ENCODE data around the gene GLE1. TPM values are rescaled to one million over a fixed set of nuclear protein-coding genes. Genes with fewer than 3 reads are reported as not detected.

The GLE1 gene, protein sequence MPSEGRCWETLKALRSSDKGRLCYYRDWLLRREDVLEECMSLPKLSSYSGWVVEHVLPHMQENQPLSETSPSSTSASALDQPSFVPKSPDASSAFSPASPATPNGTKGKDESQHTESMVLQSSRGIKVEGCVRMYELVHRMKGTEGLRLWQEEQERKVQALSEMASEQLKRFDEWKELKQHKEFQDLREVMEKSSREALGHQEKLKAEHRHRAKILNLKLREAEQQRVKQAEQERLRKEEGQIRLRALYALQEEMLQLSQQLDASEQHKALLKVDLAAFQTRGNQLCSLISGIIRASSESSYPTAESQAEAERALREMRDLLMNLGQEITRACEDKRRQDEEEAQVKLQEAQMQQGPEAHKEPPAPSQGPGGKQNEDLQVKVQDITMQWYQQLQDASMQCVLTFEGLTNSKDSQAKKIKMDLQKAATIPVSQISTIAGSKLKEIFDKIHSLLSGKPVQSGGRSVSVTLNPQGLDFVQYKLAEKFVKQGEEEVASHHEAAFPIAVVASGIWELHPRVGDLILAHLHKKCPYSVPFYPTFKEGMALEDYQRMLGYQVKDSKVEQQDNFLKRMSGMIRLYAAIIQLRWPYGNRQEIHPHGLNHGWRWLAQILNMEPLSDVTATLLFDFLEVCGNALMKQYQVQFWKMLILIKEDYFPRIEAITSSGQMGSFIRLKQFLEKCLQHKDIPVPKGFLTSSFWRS
- total RNA-seq (10 to 100 TPM; 15.5 to 30.5 (median 29.1) TPM), total RNA-seq (25.4 to 107 (median 59.0) reads per million in 29 experiments)
- 29.2 TPM for total RNA-seq (2013)

DNA sequence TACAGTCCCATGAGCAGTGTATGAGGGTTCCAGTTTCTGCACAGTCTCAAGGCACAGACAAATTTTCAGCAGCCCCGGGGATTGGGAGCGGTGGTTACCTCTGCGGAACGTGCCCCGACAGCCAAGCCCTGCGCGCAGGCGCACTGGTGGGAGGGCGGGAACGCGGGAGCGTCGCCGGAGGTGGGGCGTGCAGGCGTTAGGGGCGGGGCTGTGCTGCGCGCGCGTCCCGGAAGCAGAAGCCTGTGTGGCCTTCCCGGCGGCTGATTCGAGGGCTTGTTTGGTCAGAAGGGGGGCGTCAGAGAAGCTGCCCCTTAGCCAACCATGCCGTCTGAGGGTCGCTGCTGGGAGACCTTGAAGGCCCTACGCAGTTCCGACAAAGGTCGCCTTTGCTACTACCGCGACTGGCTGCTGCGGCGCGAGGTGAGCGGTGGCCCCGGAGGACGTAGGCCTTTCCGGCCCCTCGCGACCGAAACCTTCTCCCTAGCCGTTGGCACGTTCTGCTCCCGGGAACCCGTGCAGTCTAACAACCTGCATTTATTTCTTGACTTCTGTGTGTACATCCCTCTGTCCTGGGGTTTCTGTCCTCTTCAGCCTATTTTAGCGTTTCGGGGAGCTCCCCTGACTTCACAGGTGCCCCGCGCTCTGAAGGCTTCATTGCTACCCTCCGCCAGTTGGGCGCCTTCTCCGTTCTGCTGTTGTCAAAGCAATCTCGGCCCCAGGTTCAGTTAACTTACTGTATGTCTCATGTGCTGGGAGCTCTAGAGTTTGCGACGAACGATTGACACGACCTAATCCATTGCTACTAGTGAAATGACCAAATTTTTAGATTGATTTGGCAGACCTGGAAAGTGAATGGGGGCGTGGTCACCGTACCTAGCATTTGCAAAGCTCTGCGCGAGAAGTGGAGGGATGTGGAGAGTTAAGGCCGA is at the start of gene GLE1:
TSS of gene GLE1 (plus strand) at position 235 of the 929 bp plus-strand sequence. CDS start at position 322, 87 bp downstream.
- H3K27me3 Mint-ChIP-seq: no peaks in the 10 kb centered on the region
- peaks cover 9 to 26% of the 10 kb centered on the region in 2 experiments for H3K4me1 ChIP-seq (ENCODE audit: control insufficient read depth in 1 of 2, extremely low read depth in 1 of 2, insufficient read depth in 2 of 2, low read length in 2 of 2)
- POLR2A ChIA-PET: interaction anchor here (0.7 to 1.3 kb wide), 3 partner anchors 46 to 134 kb away, joined by 3 to 7 read pairs (median 3); partner anchors contain the start of gene URM1 (in 1 of the 2)
- CTCF ChIA-PET: interaction anchor here in 1 of 2 donors (0.6 to 1.3 kb wide), 2 partner anchors 48 to 523 kb away, joined by 3 to 6 read pairs; partner anchors contain the start of genes SH3GLB2 and SPTAN1
- H3K27ac ChIP-seq (ENCODE audit: low read length): peak within 1 kb of the TSS; percentile 73
- under 1% methylated on average over 64 of the region's 64 CpGs for WGBS (ENCODE audit: insufficient coverage)
- peak within 1 kb of the TSS; percentile 98 to 99 for H3K27ac Mint-ChIP-seq
- peak within 1 kb of the TSS; percentile 90 to 93 for H3K4me3 ChIP-seq (ENCODE audit: control insufficient read depth in 1 of 2, extremely low read depth in 1 of 2, low read length in 1 of 2)
- no peaks in the 10 kb centered on the region for H3K9me3 Mint-ChIP-seq
- peaks cover 2 to 32% of the 10 kb centered on the region in 2 donors for H3K36me3 ChIP-seq (ENCODE audit: control insufficient read depth in 2 of 2, extremely low read depth in 1 of 2, insufficient read depth in 1 of 2, low read length in 1 of 2)
- DNase-seq: peak; percentile 88 to 99 (median 95)
- peaks cover 23% of the 10 kb centered on the region for H3K36me3 Mint-ChIP-seq
- no peaks in the 10 kb centered on the region for H3K27me3 ChIP-seq (replicated peaks in 1 of 2; ENCODE audit: control insufficient read depth in 2 of 2, extremely low read depth in 1 of 2, insufficient read depth in 2 of 2, low read length in 1 of 2)
- ATAC-seq (replicated peaks in 1 of 4): peak; percentile 94 to 95 (median 94)
- H3K4me1 Mint-ChIP-seq: peaks cover 29 to 33% (median 32%) of the 10 kb centered on the region in 3 donors
- H3K9me3 ChIP-seq: no peaks in the 10 kb centered on the region
- peak within 1 kb of the TSS; percentile 99 to 100 (median 99) for H3K4me3 Mint-ChIP-seq

DNA sequence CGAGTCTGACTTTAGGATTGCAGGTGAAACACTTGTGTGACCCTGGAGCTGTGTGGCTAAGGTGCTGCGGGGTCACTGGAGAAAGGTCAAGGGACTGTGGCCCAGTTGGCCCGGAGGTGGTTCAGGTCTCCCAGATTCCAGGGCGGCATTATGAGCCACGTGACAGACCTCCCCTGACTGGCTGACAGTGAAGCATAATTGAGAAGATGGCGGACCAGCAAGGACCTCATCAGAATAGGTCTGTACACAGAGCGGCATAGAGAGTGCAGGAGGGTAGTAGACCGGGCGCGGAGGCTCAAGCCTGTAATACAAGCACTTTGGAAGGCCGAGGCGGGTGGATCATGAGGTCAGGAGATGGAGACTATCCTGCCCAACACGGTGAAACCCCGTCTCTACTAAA is 49.5 kb upstream of the GLE1 start:
- DNase-seq: no peak
- no peak for ATAC-seq (replicated peaks in 1 of 4)
- CTCF ChIA-PET: interaction anchor here in 1 of 2 donors (1.7 kb wide), 1 partner anchor 95 kb away, joined by 4 read pairs; no protein-coding TSS in a partner anchor
- Mint-ChIP-seq H3K36me3 (peaks cover 7% of the 10 kb centered on the region), H3K9me3 (no peaks in the 10 kb centered on the region), H3K4me1 (peaks cover 16 to 21% (median 21%) of the 10 kb centered on the region in 3 donors), H3K4me3 (peak overlapping the region; percentile 17 to 88 (median 50)), H3K27ac (peak overlapping the region; percentile 2 to 57), H3K27me3 (no peaks in the 10 kb centered on the region)
- no peaks in the 10 kb centered on the region for H3K27me3 ChIP-seq (replicated peaks in 1 of 2; ENCODE audit: control insufficient read depth in 2 of 2, extremely low read depth in 1 of 2, insufficient read depth in 2 of 2, low read length in 1 of 2)
- no peak overlapping the region for H3K4me3 ChIP-seq (ENCODE audit: control insufficient read depth in 1 of 2, extremely low read depth in 1 of 2, low read length in 1 of 2)
- no peaks in the 10 kb centered on the region for H3K9me3 ChIP-seq
- 88% methylated on average over 7 of the region's 14 CpGs for WGBS (ENCODE audit: insufficient coverage)
- peaks cover 5 to 6% of the 10 kb centered on the region in 2 donors for H3K36me3 ChIP-seq (ENCODE audit: control insufficient read depth in 2 of 2, extremely low read depth in 1 of 2, insufficient read depth in 1 of 2, low read length in 1 of 2)
- POLR2A ChIA-PET: no interaction called here
- H3K27ac ChIP-seq (ENCODE audit: low read length): no peak overlapping the region
- H3K4me1 ChIP-seq (ENCODE audit: control insufficient read depth in 1 of 2, extremely low read depth in 1 of 2, insufficient read depth in 2 of 2, low read length in 2 of 2): peaks cover 0 to 14% of the 10 kb centered on the region in 2 experiments

DNA sequence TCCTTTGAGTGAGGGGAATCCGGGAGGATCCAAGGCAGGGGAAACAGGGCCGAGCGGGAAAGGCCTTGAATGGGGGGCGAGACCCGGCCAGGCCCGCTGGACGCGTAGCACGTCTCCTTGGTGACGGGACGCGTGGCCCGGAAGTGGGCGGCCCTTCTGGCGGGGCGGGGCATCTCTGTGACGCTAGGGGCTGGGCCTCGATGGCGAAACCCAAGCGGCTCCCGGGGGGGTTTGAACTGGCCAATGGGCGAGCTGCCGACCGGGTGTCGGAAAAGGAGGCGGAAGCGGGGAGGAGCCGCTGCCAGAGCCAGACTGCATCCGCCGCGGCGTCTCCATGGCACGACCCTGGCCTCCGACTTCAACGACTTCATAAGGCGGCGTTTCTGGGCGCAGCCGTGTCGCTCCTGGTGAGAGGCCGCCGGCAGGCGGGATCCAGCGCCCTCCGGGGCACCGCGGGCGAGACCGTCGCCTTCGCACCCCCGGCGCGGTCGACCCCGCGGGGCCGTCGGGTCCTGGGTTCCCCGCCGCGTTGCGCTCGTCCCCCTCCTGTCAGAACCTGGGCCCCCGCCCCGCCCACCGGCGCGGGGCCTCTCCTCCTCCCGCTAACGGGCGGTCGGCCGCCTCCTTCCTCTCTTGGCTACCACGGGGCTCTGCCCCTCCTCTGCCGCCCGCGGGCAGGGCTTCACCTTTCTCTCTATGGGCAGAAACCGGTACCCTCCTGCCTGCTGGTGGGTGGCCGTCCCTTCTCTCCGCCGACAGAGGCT is 48.5 kb upstream of the GLE1 start, which contains the start of gene ODF2:
TSS of gene ODF2 (plus strand) at position 158 of the 764 bp plus-strand sequence. CDS start at position 244, 86 bp downstream.
- H3K27me3 Mint-ChIP-seq: no peaks in the 10 kb centered on the region
- DNase-seq: peak; percentile 96 to 99 (median 98)
- Histone ChIP-seq H3K27ac (ENCODE audit: low read length) (peak within 1 kb of the TSS; percentile 74), H3K36me3 (ENCODE audit: control insufficient read depth in 2 of 2, extremely low read depth in 1 of 2, insufficient read depth in 1 of 2, low read length in 1 of 2) (peaks cover 5 to 16% of the 10 kb centered on the region in 2 donors), H3K4me3 (ENCODE audit: control insufficient read depth in 1 of 2, extremely low read depth in 1 of 2, low read length in 1 of 2) (peak within 1 kb of the TSS; percentile 77 to 83), H3K4me1 (ENCODE audit: control insufficient read depth in 1 of 2, extremely low read depth in 1 of 2, insufficient read depth in 2 of 2, low read length in 2 of 2) (peaks cover 0 to 16% of the 10 kb centered on the region in 2 experiments), H3K9me3 (no peaks in the 10 kb centered on the region), H3K27me3 (replicated peaks in 1 of 2; ENCODE audit: control insufficient read depth in 2 of 2, extremely low read depth in 1 of 2, insufficient read depth in 2 of 2, low read length in 1 of 2) (no peaks in the 10 kb centered on the region)
- peaks cover 16 to 21% (median 21%) of the 10 kb centered on the region in 3 donors for H3K4me1 Mint-ChIP-seq
- peak; percentile 87 to 91 (median 88) for ATAC-seq (replicated peaks in 1 of 4)
- peak within 1 kb of the TSS; percentile 83 to 87 for H3K27ac Mint-ChIP-seq
- ChIA-PET CTCF (interaction anchor here in 1 of 2 donors (1.7 kb wide), 1 partner anchor 94 kb away, joined by 4 read pairs; no protein-coding TSS in a partner anchor), POLR2A (no interaction called here)
- H3K36me3 Mint-ChIP-seq: peaks cover 14% of the 10 kb centered on the region
- WGBS (ENCODE audit: insufficient coverage): 0% methylated on average over 82 of the region's 82 CpGs
- no peaks in the 10 kb centered on the region for H3K9me3 Mint-ChIP-seq
- H3K4me3 Mint-ChIP-seq: peak within 1 kb of the TSS; percentile 82 to 88 (median 87)

DNA sequence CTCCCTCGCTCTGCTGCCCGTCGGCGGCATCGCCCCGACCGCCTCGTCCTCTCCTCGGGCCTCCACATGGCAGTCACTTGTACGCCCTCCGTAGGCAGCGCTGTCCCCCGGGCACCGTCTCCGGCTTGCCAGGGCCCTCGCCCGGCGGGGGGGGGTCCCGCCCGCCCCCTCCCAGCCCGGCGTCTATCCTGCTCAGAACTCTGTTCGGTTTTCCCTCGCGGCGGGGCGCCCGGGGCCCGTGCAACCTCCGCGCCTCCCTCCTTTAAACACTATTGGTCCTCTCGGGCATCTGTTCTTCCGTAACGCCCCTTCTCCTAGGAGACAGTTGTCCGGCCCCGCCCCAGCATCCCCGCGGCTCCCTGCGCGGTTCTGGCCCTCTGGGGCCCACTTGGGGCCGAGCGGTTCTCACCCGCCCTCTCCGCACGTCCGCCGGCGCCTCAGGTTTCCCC is 47.9 kb upstream of the GLE1 start:
- peak overlapping the region; percentile 77 to 83 for H3K4me3 ChIP-seq (ENCODE audit: control insufficient read depth in 1 of 2, extremely low read depth in 1 of 2, low read length in 1 of 2)
- WGBS (ENCODE audit: insufficient coverage): under 1% methylated on average over 47 of the region's 48 CpGs
- H3K27me3 ChIP-seq (replicated peaks in 1 of 2; ENCODE audit: control insufficient read depth in 2 of 2, extremely low read depth in 1 of 2, insufficient read depth in 2 of 2, low read length in 1 of 2): no peaks in the 10 kb centered on the region
- Mint-ChIP-seq H3K9me3 (no peaks in the 10 kb centered on the region), H3K27ac (peak overlapping the region; percentile 83 to 87), H3K4me3 (peak overlapping the region; percentile 82 to 88 (median 87)), H3K27me3 (no peaks in the 10 kb centered on the region), H3K36me3 (peaks cover 18% of the 10 kb centered on the region), H3K4me1 (peaks cover 16 to 21% (median 21%) of the 10 kb centered on the region in 3 donors)
- H3K36me3 ChIP-seq (ENCODE audit: control insufficient read depth in 2 of 2, extremely low read depth in 1 of 2, insufficient read depth in 1 of 2, low read length in 1 of 2): peaks cover 5 to 20% of the 10 kb centered on the region in 2 donors
- ATAC-seq (replicated peaks in 1 of 4): peak; percentile 54 to 63 (median 57)
- peak; percentile 18 to 77 (median 46) for DNase-seq
- peaks cover 0 to 16% of the 10 kb centered on the region in 2 experiments for H3K4me1 ChIP-seq (ENCODE audit: control insufficient read depth in 1 of 2, extremely low read depth in 1 of 2, insufficient read depth in 2 of 2, low read length in 2 of 2)
- ChIA-PET CTCF (no interaction called here), POLR2A (interaction anchor here in 1 of 2 donors (1.0 kb wide), 1 partner anchor 49 kb away, joined by 3 read pairs; no protein-coding TSS in a partner anchor)
- no peaks in the 10 kb centered on the region for H3K9me3 ChIP-seq
- peak overlapping the region; percentile 74 for H3K27ac ChIP-seq (ENCODE audit: low read length)

DNA sequence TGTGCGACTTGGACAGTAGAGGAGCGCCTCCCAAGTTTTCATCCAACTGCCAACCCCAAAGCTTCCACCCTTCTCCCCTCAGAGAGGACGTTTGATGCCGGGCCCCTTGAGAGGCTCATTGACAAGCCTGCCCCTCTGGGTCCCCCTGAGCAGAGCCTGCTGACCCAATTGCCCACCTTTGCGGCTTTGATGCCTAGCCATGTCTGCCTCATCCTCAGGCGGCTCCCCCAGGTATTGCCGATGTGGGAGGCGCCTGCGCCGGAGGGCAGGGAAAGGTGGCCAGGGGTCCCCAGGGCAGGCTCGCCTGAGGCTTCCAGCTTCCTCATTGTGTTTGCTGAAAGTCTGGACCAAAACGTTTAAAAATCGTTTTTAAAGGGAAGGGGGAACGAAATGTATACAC is 47.3 kb upstream of the GLE1 start:
- POLR2A ChIA-PET: interaction anchor here in 1 of 2 donors (1.0 kb wide), 1 partner anchor 48 kb away, joined by 3 read pairs; no protein-coding TSS in a partner anchor
- Histone ChIP-seq H3K4me1 (ENCODE audit: control insufficient read depth in 1 of 2, extremely low read depth in 1 of 2, insufficient read depth in 2 of 2, low read length in 2 of 2) (peaks cover 0 to 16% of the 10 kb centered on the region in 2 experiments), H3K27ac (ENCODE audit: low read length) (no peak overlapping the region), H3K4me3 (ENCODE audit: control insufficient read depth in 1 of 2, extremely low read depth in 1 of 2, low read length in 1 of 2) (peak overlapping the region; percentile 77 to 83), H3K27me3 (replicated peaks in 1 of 2; ENCODE audit: control insufficient read depth in 2 of 2, extremely low read depth in 1 of 2, insufficient read depth in 2 of 2, low read length in 1 of 2) (no peaks in the 10 kb centered on the region), H3K9me3 (no peaks in the 10 kb centered on the region), H3K36me3 (ENCODE audit: control insufficient read depth in 2 of 2, extremely low read depth in 1 of 2, insufficient read depth in 1 of 2, low read length in 1 of 2) (peaks cover 5 to 26% of the 10 kb centered on the region in 2 donors)
- Mint-ChIP-seq H3K36me3 (peaks cover 22% of the 10 kb centered on the region), H3K9me3 (no peaks in the 10 kb centered on the region), H3K4me1 (peaks cover 16 to 21% (median 21%) of the 10 kb centered on the region in 3 donors), H3K4me3 (peak overlapping the region; percentile 64 to 88 (median 82)), H3K27me3 (no peaks in the 10 kb centered on the region), H3K27ac (peak overlapping the region in 1 of 2 donors; percentile 83)
- ATAC-seq (replicated peaks in 1 of 4) (no peak), DNase-seq (no peak)
- CTCF ChIA-PET: no interaction called here
- 53% methylated on average over 9 of the region's 14 CpGs for WGBS (ENCODE audit: insufficient coverage)
